ENCODE measurements around the gene FLT1.

The FLT1 gene

GRCh38 chr13:28313579-28313978 lies 181.3 kb downstream of the FLT1 start:
- no peak for DNase-seq (ENCODE audit: low read depth)
- H3K4me3 ChIP-seq (ENCODE audit: low read depth, low read length) = no peak overlapping the region

GRCh38 chr13:28306325-28306724 lies 188.6 kb downstream of the FLT1 start:
- H3K4me3 ChIP-seq (ENCODE audit: low read depth, low read length) = no peak overlapping the region
- DNase-seq (ENCODE audit: low read depth) = no peak

GRCh38 chr13:28301839-28302238 lies 193.1 kb downstream of the FLT1 start:
- no peak overlapping the region for H3K4me3 ChIP-seq (ENCODE audit: low read depth, low read length)
- DNase-seq (ENCODE audit: low read depth) = no peak

GRCh38 chr13:28299916-28300315 lies 195.0 kb downstream of the FLT1 start:
- no peak overlapping the region for H3K4me3 ChIP-seq (ENCODE audit: low read depth, low read length)
- DNase-seq (ENCODE audit: low read depth) = no peak

GRCh38 chr13:28297341-28297740 lies 197.6 kb downstream of the FLT1 start:
- no peak for DNase-seq (ENCODE audit: low read depth)
- no peak overlapping the region for H3K4me3 ChIP-seq (ENCODE audit: low read depth, low read length)

GRCh38 chr13:28286263-28286662 lies 208.7 kb downstream of the FLT1 start:
- no peak for DNase-seq (ENCODE audit: low read depth)
- no peak overlapping the region for H3K4me3 ChIP-seq (ENCODE audit: low read depth, low read length)

GRCh38 chr13:28283600-28283999 lies 211.3 kb downstream of the FLT1 start:
- H3K4me3 ChIP-seq (ENCODE audit: low read depth, low read length) = no peak overlapping the region
- no peak for DNase-seq (ENCODE audit: low read depth)

GRCh38 chr13:28282451-28282850 lies 212.5 kb downstream of the FLT1 start:
- no peak overlapping the region for H3K4me3 ChIP-seq (ENCODE audit: low read depth, low read length)

GRCh38 chr13:28273919-28274318 lies 221.0 kb downstream of the FLT1 start:
- DNase-seq (ENCODE audit: low read depth) = no peak
- H3K4me3 ChIP-seq (ENCODE audit: low read depth, low read length) = no peak overlapping the region

More at GRCh38 chr13:28282451-28282850, 212.5 kb downstream of the FLT1 start:
- no peak for DNase-seq (ENCODE audit: low read depth)

- DNase-seq (ENCODE audit: low read depth) = no peak
- H3K4me3 ChIP-seq (ENCODE audit: low read depth, low read length) = no peak overlapping the region
Observed at GRCh38 chr13:28271056-28271840, 223.7 kb downstream of the FLT1 start.

- H3K4me3 ChIP-seq (ENCODE audit: low read depth, low read length) = no peak overlapping the region
- no peak for DNase-seq (ENCODE audit: low read depth)
Observed at GRCh38 chr13:28268800-28269223, 226.1 kb downstream of the FLT1 start.

GRCh38 chr13:28267497-28267896 lies 227.4 kb downstream of the FLT1 start:
- H3K4me3 ChIP-seq (ENCODE audit: low read depth, low read length) = no peak overlapping the region
- DNase-seq (ENCODE audit: low read depth) = no peak

GRCh38 chr13:28258417-28258816 lies 236.5 kb downstream of the FLT1 start:
- H3K4me3 ChIP-seq (ENCODE audit: low read depth, low read length) = no peak overlapping the region
- DNase-seq (ENCODE audit: low read depth) = no peak

GRCh38 chr13:28257305-28257704 lies 237.6 kb downstream of the FLT1 start:
- no peak overlapping the region for H3K4me3 ChIP-seq (ENCODE audit: low read depth, low read length)
- DNase-seq (ENCODE audit: low read depth) = no peak

- H3K4me3 ChIP-seq (ENCODE audit: low read depth, low read length) = no peak overlapping the region
- no peak for DNase-seq (ENCODE audit: low read depth)
Observed at GRCh38 chr13:28252547-28252946, 242.4 kb downstream of the FLT1 start.

GRCh38 chr13:28251466-28251865 lies 243.5 kb downstream of the FLT1 start:
- no peak overlapping the region for H3K4me3 ChIP-seq (ENCODE audit: low read depth, low read length)
- DNase-seq (ENCODE audit: low read depth) = no peak

- no peak for DNase-seq (ENCODE audit: low read depth)
- H3K4me3 ChIP-seq (ENCODE audit: low read depth, low read length) = no peak overlapping the region
Observed at GRCh38 chr13:28250542-28250941, 244.4 kb downstream of the FLT1 start.

Measured in skeletal muscle cell (primary cell).